Mesenteric fat pad (tissue), 1 donor: ENCODE results near the gene AATF. TPM values are rescaled to one million over a fixed set of nuclear protein-coding genes. Genes with fewer than 3 reads are reported as not detected.

Source experiments
- DNase-seq: peaks from one replicate; pipeline ENCODE4 v3.0.0-alpha.2; 2020; ENCODE audit warnings: low spot score
- total RNA-seq: library from RNA; stranded (reverse); fragmentation: NEBNext Ultra II Directional; extraction: Animal tissue kit (Norgen Biotek cat#: 25700); gene quantifications from one replicate; pipeline ENCODE4 v1.2.1, GENCODE V29; 2021
- donor health status: DM: yes; HTN: yes; CAD: no.

Gene AATF
- total RNA-seq, 1 donor from 2014 or later = 42.3 TPM

DNA sequence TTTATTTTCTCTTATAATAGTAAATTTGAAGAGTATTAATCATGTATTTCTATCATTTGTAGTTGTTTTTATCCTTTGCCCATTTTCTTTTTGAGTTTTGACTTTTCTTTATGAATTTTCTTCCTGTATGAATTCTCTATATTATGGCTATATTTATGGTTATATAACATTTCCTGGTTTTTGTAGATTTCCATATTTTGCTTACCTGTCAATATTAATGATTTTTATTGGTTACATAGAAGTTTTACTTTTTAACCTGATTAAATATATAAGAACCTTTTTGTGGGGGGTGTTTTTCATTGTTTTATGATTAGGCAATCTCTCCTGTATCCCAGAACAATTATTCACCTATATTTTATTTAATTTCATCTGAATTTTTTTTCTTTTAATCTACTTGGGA is 93.2 kb downstream of the AATF start:
- no peak for DNase-seq

DNA sequence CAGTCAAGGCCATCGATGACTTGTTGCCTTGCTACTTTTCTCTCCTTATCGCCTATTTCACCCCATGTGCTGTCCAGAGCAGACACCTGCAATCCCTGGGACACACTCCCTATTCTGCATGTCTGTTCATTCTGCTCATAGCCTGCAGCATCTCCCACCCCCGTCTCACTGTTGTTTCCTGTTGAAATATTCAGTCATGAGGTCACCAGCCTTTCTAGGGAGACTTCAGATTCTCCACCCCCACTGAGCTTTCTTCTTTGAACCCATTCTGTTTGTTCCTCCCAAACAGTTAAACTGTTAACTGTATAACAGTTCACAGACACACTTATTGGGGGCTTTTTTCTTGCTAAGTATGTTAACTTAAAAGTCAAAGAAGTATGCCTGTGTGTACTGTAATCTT is 94.4 kb downstream of the AATF start:
- DNase-seq = no peak

DNA sequence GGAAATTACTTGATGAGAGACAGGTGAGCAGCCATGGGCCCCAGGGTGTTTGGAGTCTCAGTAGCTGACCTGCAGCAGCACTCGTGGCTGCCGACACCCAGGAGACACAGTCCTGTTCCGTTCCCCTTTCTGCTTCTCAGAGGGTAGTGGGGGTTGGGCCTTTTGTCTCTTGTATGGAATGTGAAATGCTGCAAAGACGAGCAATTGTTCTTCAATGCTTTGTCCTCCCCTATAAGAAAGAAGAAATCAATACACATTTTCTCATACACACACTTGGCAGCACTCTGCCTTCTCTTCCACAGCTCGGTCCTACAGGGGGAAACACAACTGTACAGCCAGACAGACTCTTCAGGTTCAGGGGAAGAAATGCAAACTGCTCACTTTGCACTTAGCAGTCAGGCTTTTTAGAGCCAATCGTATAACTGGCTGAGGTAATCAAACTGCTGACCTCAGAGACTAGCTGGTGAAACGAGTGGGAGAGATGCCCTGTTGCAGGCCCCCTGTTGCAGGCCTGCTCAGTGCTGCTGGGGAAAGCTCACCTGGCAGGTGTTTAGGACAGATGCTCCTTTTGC is 96.7 kb downstream of the AATF start:
- no peak for DNase-seq

DNA sequence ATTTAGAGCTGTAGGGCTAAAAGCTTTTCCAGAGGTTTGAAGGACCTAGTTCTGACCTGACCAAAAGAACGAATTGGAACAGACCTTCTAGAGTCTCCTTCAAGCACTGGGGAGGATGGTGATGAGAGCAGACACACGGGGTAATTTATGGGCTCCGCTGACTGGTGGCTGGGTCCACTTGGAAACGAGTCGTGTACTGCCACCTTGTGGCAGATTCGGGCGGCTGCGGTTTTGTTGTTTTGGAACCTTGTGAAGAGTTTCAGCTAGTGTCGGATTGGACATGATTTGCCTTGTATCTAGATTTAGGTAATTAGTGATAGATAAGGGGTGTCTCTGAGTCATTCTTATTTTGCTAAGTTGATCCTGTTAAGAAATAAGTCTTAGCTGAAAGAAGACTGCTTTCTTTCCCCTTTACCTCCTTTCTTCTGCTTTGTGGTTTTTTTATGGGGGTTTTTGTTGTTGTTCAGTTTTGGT is 98.9 kb downstream of the AATF start:
- no peak for DNase-seq

DNA sequence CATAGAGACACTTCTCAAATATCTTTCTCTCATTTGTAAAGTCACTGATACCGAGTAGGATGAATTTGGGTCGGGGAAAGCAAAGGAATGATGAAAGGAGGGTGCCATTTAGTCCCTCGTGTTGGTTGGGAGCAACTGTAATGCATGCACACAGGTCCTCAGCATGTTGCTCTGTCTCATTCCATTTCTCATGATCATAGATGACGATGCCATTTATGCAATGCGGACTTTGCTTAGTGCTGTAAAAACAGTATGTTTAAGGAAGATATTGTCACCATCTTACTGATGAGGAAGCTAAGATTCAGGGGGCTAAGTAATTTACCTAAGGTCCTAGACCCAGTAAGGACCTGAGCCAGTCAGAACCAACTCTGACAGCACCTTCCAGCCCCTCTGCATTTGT is 100.1 kb downstream of the AATF start:
- DNase-seq = no peak

DNA sequence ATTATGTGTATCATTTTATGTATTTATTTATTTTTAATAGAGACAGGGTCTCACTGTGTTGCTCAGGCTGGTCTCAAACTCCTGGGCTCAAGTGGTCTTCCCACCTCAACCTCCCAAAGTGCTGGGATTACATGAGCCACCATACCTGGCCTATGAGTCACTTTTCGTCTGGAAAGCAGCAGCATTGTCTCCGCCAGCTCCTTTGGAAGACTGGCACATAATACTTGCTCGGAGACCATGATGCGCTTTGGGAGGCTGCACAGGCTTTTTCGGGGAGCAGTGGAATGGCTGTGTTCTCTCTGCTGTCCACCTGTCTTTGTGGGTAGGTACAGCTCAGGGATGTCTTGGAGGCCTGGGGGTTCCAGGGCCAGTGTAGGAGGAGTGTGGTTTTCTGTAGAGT is 102.2 kb downstream of the AATF start:
- DNase-seq = no peak

DNA sequence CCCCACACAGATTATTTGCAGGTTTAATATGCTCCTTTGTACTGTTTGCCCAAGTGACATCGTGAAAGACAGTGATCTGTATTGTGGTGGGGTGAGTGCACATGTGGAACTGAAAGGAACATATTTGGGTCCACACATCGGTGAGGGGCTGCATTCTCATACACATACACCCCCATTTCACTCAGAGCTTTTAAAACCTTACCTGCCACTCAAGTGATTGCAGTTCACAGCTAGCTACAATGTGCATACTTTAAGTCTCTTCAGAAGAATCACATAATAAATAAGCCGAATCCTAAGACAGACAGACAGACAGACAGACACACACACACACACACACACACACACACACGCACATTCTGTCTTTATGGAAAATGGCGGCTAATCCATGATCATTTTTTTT is 102.6 kb downstream of the AATF start:
- no peak for DNase-seq

DNA sequence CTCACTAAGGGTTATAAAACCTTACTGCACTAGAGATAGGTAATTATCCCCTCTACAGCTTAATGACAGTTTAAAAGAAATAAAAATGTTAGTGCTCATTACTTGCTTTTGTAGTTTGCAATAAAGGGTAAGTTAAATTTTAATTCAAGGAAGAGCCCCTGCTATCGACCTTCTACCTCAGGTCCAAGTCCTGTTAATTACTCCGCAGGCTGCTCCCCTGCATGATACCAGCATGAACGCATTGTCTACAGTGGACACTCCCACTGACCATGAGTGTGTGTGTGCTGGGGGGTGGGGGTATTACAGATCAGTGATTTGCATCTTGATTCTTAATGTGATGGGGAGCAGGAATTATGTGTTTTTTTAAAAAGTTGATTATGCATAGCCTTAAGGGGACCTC is 103.1 kb downstream of the AATF start:
- DNase-seq = no peak

DNA sequence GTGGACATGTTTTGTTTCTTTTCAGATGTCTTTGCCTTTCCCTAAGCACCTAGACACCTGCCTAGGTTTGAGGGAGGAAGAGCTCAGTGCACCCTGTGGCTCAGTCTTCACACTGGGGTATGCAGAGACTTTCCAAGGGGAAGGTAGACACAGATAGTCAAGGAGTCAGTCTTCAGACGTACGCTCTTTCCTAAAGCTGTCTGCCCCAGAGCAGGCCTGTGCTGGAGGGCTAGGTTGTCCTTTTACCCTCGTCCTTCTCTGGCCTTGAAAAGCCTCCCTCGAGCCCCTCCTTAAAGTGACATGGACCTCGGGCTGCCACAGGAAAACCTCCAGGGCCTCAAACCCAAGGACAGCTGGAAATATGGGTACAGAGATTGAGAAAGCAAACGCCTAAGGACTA is 103.7 kb downstream of the AATF start:
- DNase-seq = no peak

DNA sequence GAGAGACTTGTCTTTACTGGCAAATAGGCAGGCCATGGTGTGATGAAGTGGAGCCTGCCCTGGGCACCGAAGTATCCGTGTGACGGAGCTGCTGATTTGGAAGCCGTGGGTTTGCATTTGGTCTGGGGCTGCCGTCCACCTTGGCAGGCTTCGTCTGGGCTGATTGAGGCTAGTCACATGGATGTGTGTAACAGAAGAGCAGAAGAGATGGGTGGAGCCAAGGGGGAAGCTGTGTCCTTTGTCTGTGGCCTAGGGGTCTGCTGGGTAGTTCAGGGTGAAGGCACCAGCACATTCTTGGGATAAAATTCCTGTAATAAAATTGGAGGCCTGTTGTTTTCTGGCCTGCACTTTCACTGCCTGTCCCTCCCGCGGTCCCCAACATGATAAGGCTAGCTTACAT is 106.1 kb downstream of the AATF start:
- DNase-seq = no peak

DNA sequence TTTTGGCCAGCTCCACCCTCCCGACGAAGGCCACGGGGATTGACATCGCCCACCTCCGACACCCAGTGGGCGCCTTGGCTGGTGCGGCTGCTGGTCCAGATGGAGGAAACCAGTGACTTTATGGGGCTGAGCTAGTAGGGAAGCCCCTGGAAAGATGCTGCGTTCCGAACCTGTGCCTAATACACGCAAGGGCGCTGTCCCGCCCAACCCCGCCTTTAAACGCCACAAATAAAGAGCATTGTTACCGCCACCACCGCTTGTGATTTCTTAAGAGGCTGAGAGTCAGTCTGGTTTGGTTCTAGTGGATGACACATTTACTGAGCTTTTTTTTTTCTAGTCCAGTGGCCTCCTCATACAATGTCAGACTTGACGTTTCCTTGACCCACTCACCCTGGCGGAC is 107.9 kb downstream of the AATF start:
- DNase-seq = no peak

DNA sequence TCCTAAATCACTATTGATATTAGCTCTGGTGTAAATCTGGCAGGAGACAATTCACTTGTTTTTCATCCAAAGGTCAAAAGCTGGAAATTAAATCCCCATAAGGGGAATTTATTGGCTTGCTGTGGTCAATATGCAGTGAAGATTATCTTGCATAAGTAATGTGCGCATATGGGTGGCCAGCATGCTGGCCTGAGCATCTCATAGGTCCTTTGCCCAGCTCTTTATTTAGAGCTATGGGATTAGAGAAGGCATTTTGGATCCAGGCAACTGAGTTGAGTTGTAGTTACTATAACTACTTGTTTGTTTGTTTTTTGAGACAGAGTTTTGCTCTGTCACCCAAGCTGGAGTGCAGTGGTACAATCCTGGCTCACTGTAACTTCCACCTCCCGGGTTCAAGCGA is 110.7 kb downstream of the AATF start:
- no peak for DNase-seq

DNA sequence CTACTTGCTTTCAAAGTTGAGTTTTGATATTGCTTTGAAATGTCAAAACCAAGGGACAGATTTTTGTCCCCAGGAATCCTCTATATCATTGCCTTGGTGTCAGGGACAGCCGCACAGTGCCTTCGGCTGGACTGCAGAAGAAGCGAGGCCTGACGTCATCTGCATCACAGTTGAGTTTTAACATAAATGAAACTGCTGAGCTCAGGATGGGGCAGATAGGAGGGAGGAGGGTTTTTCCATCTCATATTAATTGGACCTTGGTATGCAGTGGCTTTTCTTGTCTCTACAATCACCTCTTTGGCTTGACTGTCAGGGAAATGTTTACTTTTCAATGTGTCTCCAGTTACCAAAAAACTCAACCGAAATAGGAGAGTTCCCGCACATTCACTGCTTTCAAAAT is 111.3 kb downstream of the AATF start:
- DNase-seq = no peak

DNA sequence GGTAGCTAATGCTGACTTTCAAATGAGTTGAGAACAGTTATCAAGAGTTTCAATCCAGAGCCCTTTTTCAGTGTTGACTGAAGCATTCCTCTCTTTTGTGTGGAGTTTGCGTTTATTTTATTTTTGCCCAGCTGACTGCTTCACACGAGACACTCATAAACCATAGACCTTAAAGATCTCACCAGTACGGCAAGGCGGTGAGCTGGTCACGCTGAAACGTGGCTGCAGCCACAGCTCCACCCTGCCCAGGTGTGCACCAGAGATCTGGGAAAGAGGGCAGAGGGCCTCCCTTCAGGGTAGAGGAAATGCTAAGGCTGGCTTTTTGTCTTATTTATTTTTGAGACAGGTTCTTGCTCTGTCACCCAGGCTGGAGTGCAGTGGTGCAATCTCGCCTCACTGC is 112.2 kb downstream of the AATF start:
- DNase-seq = no peak

DNA sequence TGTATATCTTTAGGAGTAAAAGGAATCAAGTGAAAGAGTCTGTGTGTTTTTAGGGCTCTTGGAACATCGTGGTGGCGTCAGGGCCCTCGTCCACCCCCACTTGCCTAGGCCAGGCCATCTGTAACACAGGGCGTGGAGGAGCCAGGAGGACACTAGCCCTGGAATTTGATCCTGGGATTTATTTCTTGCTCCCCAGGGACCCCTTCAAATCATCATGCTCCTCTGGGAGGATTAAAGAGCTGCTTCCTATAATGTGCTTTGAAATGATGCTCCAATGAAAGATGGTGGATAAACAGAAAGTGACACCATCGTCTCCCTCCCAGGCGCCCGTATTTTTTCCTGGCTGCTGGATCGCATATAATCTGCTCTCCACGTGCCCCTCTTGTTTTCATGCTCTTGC is 113.3 kb downstream of the AATF start:
- DNase-seq = no peak

DNA sequence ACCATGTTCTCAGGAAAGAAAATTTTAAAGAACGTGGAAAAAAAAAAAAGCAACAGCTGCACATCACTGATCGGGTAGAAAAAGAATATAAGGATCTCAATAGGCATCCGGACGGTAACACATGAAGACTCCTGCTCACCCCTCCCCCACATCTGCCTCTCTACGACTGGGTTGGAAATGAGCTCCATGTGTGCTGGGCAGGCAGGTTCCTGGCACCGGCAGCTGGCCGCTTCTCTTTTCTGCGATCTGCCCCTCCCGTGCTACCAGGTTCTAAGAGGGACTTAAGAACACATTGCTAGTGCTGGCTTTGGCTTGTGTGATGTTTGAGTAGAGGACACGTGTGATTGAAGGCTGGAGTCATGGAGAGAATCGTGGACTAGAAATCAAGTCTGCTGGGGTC is 115.5 kb downstream of the AATF start:
- no peak for DNase-seq

DNA sequence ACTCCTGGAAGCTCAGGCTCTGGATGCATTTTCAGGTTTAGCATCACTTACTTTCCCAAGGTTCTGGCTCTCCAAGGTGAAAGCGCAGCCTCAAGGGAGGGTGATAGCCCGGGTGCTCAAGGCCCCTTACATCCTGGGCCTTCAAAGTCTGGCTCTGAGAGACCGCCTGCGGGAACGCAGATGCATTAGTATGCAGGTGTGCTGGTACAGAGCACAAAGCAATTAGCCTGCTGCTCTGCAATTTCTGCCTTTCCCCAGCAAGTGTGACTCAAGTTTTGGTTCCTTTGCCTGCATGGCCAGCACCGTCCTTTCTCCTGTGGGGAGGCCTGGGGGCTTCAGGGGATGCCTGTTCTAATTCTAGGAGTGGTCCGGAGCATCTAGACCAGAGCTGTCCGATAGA is 116.2 kb downstream of the AATF start:
- no peak for DNase-seq

DNA sequence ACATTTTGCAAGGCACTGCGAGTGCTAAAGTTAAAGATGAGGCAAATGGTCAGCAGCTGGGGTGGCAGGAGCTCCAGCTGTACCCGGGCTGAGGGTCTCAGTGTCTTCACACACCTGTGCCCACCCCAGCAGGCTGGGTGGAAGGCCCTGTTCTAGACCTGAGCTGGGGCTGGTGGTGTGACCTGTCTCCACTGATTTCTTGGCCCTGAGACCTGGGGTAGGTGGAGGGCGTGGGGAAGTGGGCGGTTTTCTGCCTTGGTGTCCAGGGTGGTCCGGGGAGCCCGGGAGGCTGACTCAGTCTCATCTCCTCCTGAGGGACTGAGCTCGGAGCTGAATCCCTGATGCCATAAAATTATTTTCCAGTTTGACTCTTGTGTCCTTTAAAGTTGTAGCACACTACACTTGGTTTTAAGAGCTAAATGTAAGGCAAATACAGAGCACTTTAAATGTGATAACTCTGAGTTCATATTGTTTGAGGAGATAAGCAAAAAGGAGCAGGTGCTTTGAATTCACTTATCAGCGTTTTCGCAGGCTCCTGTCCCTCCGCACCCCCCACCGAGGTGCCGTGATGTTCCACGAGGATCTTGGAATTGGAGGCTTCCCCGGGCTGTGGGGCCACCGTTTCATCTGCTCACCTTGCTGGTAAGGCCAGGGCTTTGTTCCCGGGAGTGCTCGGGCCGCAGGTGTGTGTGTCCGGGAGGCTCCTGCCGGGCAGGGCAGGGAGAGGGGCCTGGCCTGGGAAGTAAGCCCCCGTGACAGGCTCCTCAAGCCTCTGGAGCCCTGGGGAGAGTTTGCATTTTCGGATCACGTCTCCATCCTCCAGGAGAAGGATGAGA is 117.0 kb downstream of the AATF start:
- no peak for DNase-seq

DNA sequence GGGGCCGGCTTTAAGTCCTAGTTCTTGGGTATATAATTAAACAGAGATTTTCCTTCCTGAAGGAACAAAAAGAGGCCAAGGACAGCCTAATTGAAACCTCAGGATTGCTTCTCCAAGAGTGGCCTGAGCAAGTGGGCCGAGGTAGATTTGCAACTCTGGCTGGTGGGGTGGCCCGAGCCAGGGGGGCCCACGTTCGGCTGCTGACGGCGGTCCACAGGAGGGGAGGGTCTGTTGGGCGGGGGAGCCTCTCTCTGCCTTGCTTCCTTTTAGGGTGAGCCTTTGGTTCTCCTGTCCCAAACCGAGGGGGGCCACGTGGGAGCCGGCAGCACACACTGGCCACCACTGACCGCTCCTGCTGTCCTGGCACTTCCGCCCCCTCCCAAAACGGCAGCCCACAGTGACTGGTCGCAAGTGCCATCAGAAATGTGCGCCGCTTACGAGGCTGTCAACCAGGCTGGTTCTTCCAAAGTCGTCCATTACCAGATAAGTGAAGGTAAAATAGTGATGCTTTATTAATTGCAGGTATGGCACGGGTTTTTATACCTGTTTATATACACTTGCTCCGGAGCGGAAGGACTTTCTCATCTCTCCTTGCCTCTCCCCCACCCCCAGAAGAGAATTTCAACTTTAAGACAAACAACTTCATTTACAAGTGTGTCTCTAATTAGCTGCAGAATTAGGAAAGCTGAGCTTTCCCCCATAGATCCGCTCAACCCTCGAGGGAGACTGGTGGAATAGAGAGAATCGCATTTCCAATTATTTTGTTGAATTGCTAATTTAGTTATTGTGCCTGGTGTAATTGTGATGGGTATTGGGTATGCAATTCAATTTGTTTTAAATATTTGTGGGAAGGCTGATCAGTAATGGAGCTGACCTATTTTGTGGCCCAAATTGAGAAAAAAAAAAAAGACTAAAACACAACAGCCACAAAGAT is 117.8 kb downstream of the AATF start:
- DNase-seq = no peak

DNA sequence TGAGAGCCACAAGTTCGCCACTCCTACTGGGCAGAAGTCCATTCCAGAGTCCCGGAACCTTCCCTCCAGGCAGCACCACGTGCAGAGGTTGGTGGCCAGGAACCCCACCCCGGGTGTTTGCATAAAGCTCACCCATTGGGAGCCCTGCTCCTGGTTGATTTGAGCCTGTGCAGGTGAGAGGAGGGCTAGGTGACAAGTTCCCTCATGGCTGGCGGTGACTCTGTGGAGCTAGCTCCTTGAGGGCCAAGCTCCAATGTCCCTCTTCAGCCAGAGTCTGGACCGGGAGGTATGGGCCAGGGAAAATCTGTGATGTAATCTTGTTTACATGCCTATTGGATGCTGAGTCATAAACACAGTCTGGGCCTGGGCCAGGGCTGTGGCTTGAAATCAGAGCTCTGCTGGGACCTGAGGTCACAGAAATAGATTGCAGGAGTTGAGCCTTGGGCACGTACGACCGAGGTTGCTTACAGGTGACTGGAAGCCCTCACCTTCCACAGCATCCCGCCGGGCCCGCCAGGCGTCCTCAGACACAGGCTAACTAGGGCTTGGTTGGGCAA is 118.9 kb downstream of the AATF start:
- no peak for DNase-seq

DNA sequence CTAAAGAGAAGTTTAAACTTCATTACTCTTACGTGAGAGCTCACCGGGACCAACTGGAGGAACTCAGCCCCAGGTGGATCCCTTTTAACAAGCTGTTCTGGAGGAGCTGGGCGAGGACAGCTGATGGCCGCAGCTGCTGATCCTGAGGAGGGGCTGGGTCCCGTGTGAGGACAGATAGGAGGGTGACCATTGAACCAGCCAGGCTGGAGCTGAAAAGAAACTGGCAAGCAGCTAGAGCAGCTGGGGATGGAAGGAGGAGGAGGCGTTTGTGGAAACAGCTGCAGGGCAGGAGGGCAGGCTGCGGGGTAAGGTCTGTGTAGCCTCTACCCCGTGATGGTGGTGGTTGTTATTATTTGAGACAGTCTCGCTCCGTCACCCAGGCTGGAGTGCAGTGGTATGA is 119.5 kb downstream of the AATF start:
- no peak for DNase-seq

DNA sequence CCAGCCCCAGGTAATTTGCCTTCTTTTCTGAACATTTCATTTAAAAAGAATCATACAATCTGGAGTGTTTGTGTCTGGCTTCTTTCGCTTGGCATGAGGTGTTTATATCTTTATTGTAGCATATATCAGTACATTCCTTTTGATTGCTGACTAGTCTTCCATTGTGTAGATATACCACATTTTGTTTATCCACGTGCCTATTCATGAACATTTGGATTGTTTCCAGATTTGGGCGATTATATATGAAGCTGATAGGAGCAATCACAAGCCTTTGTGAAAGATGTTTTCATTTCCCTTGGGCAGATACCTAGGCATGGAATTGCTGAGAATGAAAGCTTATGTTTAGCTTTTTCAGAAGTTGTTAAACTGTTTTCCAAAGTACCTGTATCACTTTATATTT is 120.3 kb downstream of the AATF start:
- DNase-seq = no peak
